OCI-M2 (cell line): ENCODE measurements around the gene CCDC40.
"Not testable (repeated sequence)": the region's sequence is repeated elsewhere in the genome, so short reads cannot be mapped to it uniquely, and the experiment has no call there.

Source experiments
- DNase-seq: peaks from one replicate; lab custom pipeline; 2025; ENCODE audit not compliant: unreplicated experiment; lab: John Stamatoyannopoulos, UW

The CCDC40 gene, protein sequence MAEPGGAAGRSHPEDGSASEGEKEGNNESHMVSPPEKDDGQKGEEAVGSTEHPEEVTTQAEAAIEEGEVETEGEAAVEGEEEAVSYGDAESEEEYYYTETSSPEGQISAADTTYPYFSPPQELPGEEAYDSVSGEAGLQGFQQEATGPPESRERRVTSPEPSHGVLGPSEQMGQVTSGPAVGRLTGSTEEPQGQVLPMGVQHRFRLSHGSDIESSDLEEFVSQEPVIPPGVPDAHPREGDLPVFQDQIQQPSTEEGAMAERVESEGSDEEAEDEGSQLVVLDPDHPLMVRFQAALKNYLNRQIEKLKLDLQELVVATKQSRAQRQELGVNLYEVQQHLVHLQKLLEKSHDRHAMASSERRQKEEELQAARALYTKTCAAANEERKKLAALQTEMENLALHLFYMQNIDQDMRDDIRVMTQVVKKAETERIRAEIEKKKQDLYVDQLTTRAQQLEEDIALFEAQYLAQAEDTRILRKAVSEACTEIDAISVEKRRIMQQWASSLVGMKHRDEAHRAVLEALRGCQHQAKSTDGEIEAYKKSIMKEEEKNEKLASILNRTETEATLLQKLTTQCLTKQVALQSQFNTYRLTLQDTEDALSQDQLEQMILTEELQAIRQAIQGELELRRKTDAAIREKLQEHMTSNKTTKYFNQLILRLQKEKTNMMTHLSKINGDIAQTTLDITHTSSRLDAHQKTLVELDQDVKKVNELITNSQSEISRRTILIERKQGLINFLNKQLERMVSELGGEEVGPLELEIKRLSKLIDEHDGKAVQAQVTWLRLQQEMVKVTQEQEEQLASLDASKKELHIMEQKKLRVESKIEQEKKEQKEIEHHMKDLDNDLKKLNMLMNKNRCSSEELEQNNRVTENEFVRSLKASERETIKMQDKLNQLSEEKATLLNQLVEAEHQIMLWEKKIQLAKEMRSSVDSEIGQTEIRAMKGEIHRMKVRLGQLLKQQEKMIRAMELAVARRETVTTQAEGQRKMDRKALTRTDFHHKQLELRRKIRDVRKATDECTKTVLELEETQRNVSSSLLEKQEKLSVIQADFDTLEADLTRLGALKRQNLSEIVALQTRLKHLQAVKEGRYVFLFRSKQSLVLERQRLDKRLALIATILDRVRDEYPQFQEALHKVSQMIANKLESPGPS

DNA sequence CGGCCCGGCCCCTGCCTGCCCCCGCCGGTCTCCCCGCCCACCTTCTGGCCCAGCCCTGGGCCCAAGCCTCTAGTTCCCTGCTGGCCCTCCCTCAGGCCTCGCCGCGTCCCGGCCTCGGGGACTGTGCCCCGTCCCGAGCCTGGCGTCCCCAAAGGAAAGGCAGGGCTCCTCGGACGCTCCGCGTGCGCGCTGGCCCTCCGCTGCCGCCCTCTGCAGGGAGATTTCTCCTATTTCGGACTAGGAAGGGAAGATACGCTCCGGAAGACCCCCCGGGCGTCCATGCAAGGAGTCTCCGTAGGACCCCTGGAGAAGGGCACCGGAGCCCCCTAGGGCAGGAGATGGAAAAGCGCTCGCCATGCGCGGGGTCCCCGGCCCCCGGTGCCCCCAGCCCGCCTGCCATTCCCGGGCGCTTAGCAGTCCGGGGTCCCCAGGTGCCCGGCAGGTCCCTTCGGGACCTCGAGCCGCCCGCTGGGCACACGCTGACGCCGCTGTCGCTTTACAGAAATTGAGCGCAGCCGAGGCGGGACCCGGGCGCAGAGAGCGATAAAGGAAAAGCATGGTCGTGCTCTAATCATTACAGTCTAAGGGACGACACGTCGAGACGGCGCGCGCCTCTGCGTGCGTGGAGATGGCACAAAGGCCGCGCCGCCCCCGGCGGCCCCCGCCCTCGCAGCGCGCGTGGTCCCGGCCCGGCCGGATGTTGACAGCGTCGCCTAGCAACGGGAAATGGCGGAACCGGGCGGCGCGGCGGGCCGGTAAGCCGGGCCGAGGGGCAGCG lies at the start of gene CCDC40:
CCDC40 (plus strand) TSS at position 706 of the 778 bp plus-strand sequence; CDS start at position 727, 21 bp downstream.
- no peak for DNase-seq

DNA sequence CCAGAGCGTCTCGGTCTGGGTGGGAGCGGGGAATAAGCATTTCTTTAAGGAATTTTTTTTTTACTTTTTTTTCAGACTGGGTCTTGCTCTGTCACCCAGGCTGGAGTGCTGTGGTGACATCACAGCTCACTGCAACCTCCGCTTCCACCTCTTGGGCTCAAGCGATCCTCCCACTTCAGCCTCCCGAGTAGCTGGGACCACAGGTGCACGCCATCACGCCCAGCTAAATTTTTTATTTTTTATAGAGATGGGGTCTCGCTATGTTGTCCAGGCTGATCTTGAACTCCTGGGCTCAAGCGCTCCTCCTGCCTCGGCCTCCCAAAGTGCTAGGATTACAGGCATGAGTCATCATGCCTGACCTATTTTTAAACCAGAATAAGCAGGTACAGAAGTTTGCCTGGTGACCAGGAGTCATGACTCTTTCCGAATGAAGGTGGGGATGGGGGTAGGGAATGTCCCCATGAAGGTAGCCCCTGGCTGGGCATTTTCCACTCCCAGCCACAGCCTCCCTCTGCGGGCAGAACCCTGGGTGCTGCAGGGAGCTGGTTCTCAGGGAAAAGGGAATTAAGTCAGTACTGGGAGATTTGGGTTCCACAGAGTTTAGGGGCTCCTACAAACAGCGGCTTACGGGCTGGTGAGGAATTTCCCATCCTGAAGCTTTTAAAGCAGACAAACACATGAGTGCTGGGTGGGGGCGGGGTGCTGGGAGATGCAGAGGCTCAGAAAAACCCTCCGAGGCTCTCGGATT lies 49.1 kb upstream of the CCDC40 start:
- DNase-seq, result no peak

DNA sequence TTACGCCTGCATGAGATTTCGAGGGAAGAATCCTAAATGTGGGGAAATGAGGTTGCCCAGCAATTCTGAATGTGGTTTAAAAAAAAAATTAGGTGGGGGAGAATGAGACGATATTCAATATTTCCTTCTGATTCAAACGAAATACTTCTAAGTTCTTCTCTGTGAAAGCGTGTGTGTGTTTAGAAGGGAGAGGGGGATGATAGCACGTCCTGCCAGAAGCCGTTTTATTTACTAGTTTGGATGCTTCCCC lies 48.6 kb upstream of the CCDC40 start:
- no peak for DNase-seq

DNA sequence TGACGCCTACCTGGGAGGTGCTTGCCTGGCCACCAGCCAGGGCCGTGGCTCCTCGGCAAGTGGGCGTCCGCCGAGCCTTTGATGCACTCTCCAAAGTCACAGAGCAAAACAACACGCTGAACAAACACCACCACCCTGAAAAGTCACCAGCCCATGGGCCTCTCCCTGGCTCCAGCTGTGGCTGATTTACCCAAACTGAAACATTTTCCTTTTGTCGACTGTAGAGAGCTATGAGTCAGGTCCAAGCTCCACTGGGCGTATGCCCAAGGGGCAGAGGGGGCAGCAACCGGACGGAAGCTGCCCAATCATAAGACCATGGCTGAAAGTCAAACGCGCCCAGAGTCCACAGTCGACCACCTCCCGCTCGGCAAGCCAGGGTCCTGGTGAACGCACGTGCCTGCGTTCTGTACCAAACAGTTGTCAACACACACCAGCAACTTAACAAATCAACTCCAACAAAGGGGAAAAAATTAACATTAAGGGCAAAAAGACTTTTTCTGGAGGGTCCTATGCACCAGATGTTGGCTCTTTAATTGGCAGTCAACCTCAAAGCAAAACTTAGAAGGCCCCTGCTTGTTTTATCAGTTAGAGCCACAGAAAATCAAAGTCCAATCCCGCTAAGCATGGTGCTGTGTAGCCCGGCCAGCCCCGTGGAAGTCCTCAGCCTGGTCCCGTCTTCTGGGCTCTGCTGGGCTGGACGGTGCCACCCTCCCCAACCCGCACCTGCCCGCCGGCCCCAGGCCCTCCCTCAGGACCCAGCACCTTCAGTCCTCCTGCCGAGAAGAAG lies 48.1 kb upstream of the CCDC40 start:
- no peak for DNase-seq

DNA sequence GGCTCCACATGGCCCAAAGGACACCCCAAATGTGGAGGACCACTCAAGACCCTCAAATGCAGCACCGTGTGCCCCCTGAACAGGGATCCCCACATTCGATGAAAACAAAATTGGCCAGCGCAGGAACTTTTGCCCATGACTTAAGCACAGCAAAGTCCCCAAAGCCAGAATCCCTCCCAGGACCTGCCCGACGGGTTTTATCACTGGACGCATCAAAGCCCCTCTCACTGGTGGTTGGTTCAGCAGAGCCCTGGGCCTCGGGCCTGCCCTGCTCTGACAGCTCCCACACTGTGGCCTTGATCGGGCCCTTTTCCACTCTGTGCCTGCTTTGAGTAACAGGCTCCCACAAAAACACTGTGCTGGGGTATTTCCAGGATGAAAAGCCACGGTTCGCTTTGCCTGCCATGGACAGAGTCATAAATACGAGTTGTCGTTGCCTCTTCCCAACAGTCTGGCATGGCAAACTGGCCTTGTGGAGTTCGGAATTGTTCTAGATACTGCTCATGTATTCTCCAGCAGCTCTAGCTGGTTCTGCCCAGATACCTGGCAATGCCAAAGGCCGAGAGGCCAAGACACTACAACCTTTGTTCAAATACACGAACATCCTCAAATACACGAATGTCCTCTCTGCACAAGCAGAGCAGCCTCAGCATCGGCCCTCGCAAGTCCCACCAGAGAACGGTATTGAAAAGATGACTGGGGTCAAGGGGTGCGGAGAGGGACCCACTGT lies 47.2 kb upstream of the CCDC40 start:
- DNase-seq, result no peak

DNA sequence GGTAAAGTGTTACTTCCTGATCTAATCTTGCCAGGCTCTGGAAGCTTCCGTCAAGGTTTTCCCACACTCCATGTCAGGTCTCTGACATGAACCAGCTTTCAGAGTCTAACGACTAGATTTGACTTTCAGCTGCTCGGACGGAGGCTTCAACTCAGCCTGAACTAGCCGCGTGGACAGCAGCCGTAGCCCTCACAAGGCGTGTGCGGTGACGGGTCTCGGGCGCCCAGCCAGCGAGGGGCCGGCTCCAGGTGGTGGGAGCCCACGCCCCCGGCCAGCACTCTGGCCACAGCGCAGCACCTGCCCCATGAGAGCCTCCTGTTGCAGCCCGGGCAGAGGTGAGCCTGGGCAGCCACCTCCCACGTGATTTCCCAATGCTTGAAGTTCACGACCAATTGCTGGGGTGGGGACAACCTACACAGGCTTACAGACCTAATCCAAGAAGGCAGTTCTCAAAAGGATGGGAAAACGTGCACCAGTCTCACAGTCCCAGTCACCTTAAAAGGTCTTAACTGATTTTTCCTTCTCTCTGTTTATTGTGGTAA lies 46.3 kb upstream of the CCDC40 start:
- no peak for DNase-seq

DNA sequence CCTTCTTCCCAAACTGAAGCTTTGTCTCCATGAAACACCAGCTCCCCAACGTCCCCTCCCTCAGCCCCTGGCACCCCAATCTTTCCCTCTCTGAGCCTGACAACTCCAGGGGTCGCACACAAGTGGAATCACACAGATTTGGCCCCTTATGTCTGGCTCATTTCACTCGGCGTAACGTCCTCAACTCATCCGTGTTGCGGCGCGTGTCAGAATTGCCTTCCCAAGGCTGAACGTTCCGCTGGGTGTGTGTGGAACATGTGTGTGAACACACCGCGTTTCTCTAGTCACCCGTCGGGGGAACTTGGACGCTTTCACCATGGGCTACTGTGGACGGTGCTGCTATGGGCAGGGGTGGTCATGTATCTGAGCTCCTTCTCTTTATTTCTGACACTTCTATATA lies 45.7 kb upstream of the CCDC40 start:
- no peak for DNase-seq

DNA sequence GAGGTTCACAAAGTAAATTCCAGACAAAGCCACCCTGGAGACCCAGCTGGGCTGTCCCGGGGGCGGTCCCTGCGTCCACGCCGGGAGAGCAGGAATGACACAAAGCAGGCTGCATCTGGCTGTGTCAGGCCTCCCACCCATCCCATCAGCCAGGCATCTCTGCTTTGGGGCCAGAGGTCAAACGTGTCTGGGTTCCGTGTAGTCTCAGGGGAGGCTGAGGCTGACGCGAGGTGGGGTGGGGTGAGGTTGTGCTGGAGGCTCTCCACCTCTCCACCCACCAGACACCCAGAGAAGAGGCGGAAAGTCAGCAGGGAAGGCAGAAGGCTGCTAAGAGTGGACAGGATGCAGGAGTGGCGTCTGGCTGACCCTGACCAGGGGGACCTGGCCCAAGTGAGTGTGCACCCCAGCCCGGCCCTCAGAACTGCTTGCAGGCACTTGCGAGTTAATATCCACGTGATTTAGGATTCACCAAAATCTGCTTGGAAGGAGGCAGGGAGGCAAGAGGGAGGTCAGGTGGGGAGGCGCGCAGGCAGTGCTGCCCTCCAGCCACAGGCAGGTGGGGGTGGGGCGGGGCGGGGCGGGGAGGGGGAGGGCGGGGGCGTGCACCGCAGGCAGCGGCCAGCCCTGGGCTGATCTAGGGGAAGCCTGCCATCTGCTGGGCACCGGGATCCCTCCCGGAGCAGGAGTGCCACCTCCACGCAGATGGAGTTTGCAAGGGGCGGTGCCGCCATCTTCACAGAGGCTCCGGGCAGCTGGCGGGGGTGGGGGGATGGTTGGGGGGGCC lies 45.1 kb upstream of the CCDC40 start:
- DNase-seq, result no peak

DNA sequence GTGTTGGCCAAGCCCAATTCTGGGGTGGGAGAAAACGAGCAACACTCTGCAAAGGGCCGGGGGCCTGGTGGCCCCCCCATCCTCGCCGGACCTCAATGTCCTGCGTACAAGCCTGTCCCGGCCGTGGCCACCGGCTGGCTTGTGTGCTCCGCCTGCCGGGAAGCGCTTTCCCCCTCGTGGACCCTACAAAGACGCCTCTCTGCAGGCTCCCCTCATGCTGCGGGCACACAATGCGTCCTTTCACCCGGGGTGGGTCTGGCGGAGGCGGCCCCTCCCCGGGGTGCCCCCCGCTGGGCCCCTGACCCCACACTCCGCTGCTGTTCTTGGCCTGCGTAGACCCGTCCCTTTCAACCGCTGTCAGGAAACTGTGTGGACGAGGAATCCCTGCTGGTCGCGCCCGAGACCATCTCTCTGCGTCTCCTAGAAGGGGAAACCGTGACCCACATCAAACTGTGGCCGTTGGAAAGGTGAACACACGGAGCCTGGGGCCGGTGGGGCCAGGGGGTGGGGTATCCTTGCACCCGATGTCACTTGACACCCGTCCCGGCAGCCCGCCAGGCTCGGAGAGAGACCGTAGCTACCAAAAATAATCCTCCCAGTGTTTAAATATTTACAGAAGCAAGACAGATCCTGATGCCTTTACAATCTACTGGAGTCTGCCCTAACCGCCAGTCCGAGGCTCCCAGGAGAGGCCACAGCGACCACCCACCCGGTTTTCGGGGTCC lies 44.4 kb upstream of the CCDC40 start:
- DNase-seq, result no peak

DNA sequence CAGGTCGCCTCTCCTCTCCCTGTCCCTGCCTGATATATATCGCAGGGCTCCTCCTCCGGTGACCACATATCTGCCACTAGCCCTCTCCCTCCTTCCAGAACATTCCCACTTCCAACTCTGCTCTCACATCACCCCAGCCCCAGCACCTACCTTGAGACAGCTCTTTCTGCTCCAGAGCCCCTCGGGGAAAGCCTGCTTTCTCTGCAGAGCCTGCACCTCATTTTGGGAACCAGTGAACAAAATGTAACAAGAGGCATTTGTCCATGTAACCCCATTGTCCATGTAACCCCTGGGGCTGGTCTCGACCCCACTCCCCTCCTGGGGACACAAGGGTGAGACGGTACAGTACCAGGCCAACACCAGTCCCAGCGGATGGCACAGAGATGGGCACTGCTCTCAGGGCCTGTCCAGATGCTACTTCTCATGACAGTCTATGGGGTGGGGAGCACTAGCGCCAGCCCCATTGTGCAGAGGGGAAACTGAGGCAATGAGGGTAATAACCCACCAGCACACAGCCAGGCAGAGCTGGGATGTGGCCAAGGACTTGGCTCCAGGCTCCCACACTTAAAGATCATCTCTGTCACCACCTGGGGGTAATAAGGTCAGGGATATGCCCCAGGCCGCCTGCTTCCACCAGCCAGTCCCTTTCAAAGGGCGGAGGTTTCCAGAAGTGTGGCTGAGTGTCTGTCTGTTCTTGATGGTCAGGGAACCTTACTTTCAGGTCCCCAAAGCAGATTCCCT lies 43.6 kb upstream of the CCDC40 start:
- no peak for DNase-seq

DNA sequence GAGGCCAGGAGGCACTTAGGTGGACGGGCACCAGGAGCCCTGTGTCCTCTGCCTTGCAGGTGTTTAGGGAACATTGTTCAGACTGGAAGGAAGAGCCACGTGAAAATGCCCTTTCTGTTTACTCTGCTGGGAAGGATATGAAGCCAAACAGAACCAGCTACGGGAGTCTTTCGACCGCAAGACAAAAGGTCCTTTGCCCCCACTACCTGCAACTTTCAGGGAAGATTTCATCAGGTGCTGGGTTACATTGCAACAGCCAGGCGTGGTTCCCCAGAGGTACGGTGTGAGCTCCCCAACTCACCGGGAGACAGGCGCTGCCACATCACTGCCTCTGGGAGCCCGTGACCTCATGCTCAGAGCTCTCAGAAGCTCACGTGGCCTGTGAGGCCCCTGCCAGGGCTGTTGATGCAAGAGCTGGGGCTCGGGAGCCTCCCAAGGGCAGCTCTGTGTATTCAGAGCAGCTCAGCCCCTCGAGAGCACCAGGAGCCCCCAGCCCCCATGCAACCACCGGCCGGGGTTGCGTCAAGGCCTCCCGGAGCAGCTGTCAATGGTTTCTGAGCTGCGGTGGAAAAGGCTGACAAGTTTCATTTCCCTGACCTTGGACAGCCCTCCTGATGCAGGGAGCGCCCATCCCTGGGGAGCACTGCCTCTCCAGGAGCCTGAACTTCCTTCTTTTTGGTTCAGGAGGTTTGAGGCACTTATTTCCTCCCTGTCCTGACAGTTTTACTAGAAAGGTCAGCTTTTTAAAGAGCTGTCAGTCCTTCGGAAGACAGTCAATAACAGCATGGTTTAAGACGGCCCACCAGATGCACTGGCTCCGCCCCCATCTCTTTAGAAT lies 42.8 kb upstream of the CCDC40 start:
- DNase-seq, result no peak

DNA sequence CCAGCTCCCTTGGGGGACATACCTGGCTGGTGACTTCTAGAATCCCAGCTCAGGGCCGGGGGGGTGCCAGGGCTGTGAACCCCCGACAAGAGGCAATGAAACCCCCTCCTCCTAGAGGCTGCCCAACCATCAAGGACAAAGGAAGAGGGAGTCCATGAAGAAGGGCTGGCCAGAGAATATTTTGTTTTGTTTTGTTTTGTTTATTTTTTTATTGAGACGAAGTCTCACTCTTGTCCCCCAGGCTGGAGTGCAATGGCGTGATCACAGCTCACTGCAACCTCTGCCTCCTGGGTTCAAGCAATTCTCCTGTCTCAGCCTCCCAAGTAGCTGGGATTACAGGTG lies 42.2 kb upstream of the CCDC40 start:
- DNase-seq, result not testable (repeated sequence)

DNA sequence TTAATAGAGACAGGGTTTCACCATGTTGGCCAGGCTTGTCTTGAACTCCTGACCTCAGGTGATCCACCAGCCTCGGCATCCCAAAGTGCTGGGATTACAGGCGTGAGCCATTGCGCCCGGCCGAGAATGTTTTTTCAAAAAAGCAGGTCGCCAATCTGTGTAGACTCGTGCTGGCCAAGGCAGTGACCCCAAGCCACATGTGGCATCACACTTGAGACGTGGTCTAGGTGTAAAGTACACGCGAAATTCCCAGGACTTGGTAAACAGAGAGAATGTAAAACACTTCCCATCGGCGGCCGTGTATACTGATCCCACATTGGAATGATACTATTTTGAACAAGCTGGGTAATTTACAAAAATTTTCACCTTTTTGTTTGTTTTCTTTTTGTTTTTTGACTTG lies 41.8 kb upstream of the CCDC40 start:
- no peak for DNase-seq

DNA sequence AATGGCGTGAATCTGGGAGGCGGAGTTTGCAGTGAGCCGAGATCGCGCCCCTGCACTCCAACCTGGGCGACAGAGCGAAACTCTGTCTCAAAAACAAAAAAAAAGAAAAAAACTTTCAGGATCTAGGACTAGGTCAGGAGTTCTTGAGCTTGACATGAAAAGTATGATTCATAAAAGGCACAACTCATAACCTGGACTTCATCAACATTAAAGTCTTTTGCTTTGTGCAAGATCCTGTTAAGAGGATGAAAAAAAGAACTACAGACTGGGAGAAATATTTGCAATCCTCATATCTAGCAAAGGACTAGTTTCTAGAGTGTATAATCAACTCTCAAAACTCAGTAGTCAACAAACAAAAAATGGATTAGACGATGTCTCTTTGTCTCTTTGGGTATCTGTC lies 40.7 kb upstream of the CCDC40 start:
- DNase-seq, result no peak

DNA sequence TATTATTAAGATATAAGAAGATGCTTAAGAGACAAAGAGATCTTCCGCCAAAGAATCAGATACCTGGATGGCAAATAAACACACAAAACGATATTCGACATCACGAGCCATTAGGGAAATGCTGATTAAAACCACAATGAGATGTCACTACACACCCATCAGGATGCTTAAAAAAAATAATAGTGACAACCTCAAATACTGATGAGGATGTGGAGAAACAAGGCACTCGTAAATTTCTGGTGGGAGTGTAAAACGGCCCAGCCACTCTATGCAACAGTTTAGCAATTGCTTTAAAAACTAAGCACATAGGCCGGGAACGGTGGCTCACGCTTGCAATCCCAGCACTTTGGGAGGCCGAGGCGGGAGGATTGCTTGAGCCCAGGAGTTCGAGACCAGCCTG lies 40.2 kb upstream of the CCDC40 start:
- DNase-seq, result no peak
